Immature natural killer cell (primary cell): Measurements from ENCODE around the gene ZBTB2. TPM values are rescaled to one million over a fixed set of nuclear protein-coding genes. Genes with fewer than 3 reads are reported as not detected.
"Not testable (repeated sequence)": the region's sequence is repeated elsewhere in the genome, so short reads cannot be mapped to it uniquely, and the experiment has no call there.

Source experiments
- DNase-seq, 3 donors: peaks; one replicate each; pipeline ENCODE4 v3.0.0; 2022; ENCODE audit warnings: mixed read lengths in 1 of 3
- H3K27ac Mint-ChIP-seq, 6 donors: one replicate each; pipeline ENCODE4 v1.8.0; 2020; ENCODE audit warnings: mixed read lengths in 6 of 6, mild to moderate bottlenecking in 5 of 6, inconsistent platforms in 4 of 6, moderate library complexity in 3 of 6
- H3K27me3 Mint-ChIP-seq, 3 donors: one replicate each; pipeline ENCODE4 v1.8.0; 2020 to 2021; ENCODE audit warnings: low read depth in 3 of 3, mild to moderate bottlenecking in 3 of 3, mixed read lengths in 3 of 3, moderate library complexity in 3 of 3, inconsistent platforms in 1 of 3
- H3K36me3 Mint-ChIP-seq, 3 donors: one replicate each; pipeline ENCODE4 v1.8.0; 2020; ENCODE audit warnings: mixed read lengths in 3 of 3, inconsistent platforms in 2 of 3, mild to moderate bottlenecking in 2 of 3
- H3K4me1 Mint-ChIP-seq, 2 donors: one replicate each; pipeline ENCODE4 v1.8.0; 2020; ENCODE audit warnings: inconsistent platforms in 2 of 2, mild to moderate bottlenecking in 2 of 2, mixed read lengths in 2 of 2, moderate library complexity in 1 of 2
- H3K4me3 Mint-ChIP-seq, 5 donors: one replicate each; pipeline ENCODE4 v1.8.0; 2020; ENCODE audit warnings: mild to moderate bottlenecking in 5 of 5, mixed read lengths in 5 of 5, inconsistent platforms in 3 of 5, moderate library complexity in 3 of 5
- H3K9me3 Mint-ChIP-seq, 6 donors: one replicate each; pipeline ENCODE4 v1.8.0; 2020; ENCODE audit warnings: mild to moderate bottlenecking in 6 of 6, mixed read lengths in 6 of 6, inconsistent platforms in 4 of 6, moderate library complexity in 3 of 6
- polyA plus RNA-seq, 3 donors: library from polyadenylated mRNA; unstranded; fragments of 300-500 nt; fragmentation: Illumina TruSeq; gene quantifications; one replicate each; pipeline ENCODE4 v1.2.3, GENCODE V29; 2021

ZBTB2 gene
- polyA plus RNA-seq, 3 donors from 2014 or later: 11.5 to 27.5 (median 24.1) TPM

- Mint-ChIP-seq H3K27me3 (peaks cover 14 to 27% (median 22%) of the 10 kb centered on the region in 3 donors), H3K36me3 (peaks cover 0 to 3% (median 0%) of the 10 kb centered on the region in 3 donors), H3K4me1 (peaks cover 64 to 78% of the 10 kb centered on the region in 2 donors), H3K4me3 (peak overlapping the region; percentile 95 to 97 (median 96)), H3K9me3 (no peaks in the 10 kb centered on the region), H3K27ac (peak overlapping the region in 2 of 6 donors; percentile 97 to 99)
- DNase-seq: peak; percentile 79 to 86 (median 85)
Observed at GRCh38 chr6:151390851-151391470, 398 bp downstream of the ZBTB2 start.

DNA sequence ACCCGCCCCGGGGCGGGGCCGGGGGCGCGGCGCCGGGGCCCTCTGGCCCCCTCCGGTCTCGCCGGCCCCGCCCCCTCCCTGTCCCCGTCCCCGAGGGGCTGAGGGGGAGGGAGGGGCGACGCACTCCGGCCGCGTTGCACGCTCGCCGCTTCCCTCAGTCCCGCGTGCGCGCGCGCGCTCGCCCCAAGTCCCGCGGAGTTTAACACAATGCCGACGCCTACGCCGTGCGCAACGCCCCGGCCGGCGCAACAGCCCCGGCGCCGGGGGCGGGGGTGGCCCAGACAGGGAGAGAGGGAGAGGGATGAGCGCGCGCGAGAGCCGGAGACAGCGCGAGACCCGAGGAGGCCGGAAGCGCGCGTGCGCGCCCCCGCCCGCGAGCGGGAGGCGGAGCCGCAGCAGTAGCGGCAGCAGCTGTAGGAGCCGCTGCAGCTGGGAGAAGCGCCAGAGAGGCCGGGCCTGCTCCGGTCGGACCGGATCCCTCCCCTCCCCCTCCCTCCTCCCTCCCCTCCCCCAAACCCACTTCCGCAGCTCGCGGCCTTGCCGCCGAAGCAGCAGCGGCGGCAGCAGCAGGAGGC is 996 bp downstream of the ZBTB2 start:
- H3K4me1 Mint-ChIP-seq: peaks cover 67 to 78% of the 10 kb centered on the region in 2 donors

DNA sequence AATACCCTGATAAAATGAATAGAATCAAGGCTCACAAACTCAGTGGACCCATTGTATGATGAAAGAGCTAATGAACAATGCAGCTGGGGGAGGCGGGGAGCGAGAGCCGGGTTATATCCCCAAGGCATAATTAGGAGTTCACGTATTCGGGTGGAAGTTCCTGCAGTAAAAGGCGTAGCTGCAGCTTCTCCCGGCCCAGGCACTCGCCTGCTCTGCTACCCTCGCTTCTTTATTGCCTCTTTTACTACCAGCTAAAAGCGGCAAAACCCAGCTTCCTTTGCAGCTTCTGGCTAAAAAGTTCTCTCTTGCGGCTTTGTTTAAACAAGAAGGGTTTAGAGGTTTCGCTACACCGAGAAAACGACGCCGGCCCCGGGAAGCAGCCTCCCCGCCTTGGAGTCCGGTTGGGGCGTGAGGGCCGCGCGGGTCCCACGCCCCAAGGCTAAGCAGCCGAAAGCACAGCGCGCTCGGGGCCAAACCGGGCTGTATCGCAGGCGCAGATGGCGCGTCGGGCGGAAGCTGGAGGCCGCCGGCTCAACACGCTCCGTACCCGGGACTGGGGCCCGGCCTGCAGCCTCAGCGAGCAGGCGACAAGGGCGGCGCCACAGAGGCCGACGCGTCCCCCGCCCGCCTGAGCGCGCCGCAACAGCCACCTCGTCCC is 1.6 kb downstream of the ZBTB2 start:
- Mint-ChIP-seq H3K4me1 (peaks cover 67 to 78% of the 10 kb centered on the region in 2 donors), H3K27me3 (peaks cover 14 to 25% (median 22%) of the 10 kb centered on the region in 3 donors), H3K27ac (peak overlapping the region; percentile 93 to 98 (median 97)), H3K36me3 (no peaks in the 10 kb centered on the region), H3K4me3 (peak overlapping the region; percentile 90 to 97 (median 93)), H3K9me3 (no peaks in the 10 kb centered on the region)
- no peak for DNase-seq

More for the DNA sequence above, 996 bp downstream of the ZBTB2 start:
- DNase-seq: peak; percentile 98 to 99 (median 99)
- peak overlapping the region; percentile 29 to 97 (median 83) for H3K27ac Mint-ChIP-seq
- peak overlapping the region; percentile 70 to 96 (median 73) for H3K4me3 Mint-ChIP-seq
- H3K9me3 Mint-ChIP-seq: no peaks in the 10 kb centered on the region
- peaks cover 14 to 25% (median 22%) of the 10 kb centered on the region in 3 donors for H3K27me3 Mint-ChIP-seq
- H3K36me3 Mint-ChIP-seq: peaks cover 0 to under 1% (median 0%) of the 10 kb centered on the region in 3 donors

- H3K4me1 Mint-ChIP-seq: peaks cover 69 to 78% of the 10 kb centered on the region in 2 donors
- no peak for DNase-seq
Observed at GRCh38 chr6:151388997-151389617, 2.3 kb downstream of the ZBTB2 start.

DNA sequence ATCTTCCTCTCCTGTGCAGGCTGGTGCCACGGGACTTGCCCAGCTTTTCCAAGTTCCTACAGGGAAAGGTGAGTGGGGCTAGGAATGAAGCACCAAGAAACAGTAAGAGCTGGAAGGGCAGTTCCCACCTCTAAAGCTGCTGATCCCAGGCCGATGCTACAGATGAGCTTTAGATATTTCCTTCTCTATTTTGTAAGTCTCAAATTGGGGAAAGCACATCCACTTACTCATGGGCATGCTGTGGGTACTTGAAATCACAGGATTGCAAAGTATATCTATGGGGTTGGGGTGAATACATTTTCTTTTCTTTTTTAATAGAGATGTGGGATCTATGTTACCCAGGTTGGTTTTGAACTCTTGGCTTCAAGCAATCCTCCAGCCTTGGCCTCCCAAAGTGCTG is 3.1 kb downstream of the ZBTB2 start:
- no peak for DNase-seq
- H3K36me3 Mint-ChIP-seq: peaks cover 0 to 6% (median 4%) of the 10 kb centered on the region in 3 donors
- H3K4me1 Mint-ChIP-seq: peaks cover 67 to 76% of the 10 kb centered on the region in 2 donors
- peak overlapping the region; percentile 83 to 98 (median 97) for H3K27ac Mint-ChIP-seq
- no peaks in the 10 kb centered on the region for H3K9me3 Mint-ChIP-seq
- H3K4me3 Mint-ChIP-seq: peak overlapping the region in 4 of 5 donors; percentile 12 to 57 (median 30)
- peaks cover 14 to 27% (median 22%) of the 10 kb centered on the region in 3 donors for H3K27me3 Mint-ChIP-seq

More at GRCh38 chr6:151388997-151389617, 2.3 kb downstream of the ZBTB2 start:
- Mint-ChIP-seq H3K4me3 (peak overlapping the region; percentile 90 to 97 (median 93)), H3K9me3 (no peaks in the 10 kb centered on the region), H3K36me3 (peaks cover 0 to 2% (median under 1%) of the 10 kb centered on the region in 3 donors), H3K27ac (peak overlapping the region; percentile 93 to 98 (median 97)), H3K27me3 (peaks cover 14 to 27% (median 22%) of the 10 kb centered on the region in 3 donors)

DNA sequence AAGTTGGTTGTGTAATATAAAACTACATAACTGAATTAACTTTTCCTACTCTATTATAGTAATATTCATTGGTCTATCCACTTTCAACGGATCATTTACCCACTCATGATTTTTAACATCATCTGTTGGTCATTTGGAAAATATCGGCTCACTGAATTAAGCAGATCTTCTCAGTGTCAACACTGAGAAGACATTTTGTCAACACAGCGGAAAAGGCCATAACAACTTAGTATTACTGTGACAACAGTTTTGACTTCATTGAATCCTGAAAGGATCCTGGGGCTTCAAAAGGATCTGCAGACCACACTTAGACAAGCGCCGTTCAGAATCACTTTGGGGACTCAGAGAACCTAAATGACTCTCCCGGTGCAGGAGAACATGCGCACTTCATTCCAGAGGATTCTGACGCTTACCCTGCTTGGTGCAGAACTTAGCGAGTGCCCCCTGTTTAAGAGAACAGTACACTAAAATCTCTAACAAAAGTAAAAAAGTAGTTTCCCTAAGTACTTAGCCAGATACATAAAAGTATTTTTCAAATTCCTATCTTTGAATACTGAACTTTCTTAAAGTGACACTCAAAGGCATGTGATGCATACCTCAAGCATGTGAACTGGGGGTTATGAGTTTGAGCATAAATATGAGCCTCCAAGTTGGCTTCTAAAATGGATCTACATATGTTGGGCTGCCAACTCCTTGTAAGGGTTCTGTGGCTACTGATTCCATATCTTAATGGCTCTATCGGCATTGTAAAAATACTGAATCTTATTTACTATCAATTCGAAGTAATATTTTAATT is 4.0 kb downstream of the ZBTB2 start:
- H3K4me3 Mint-ChIP-seq: peak overlapping the region in 1 of 5 donors; percentile 7
- peaks cover 12 to 26% (median 22%) of the 10 kb centered on the region in 3 donors for H3K27me3 Mint-ChIP-seq
- peaks cover 0 to 6% (median 4%) of the 10 kb centered on the region in 3 donors for H3K36me3 Mint-ChIP-seq
- H3K27ac Mint-ChIP-seq: peak overlapping the region; percentile 74 to 97 (median 84)
- H3K9me3 Mint-ChIP-seq: no peaks in the 10 kb centered on the region
- no peak for DNase-seq
- peaks cover 58 to 67% of the 10 kb centered on the region in 2 donors for H3K4me1 Mint-ChIP-seq

GRCh38 chr6:151385177-151385576 is 6.2 kb downstream of the ZBTB2 start:
- H3K27me3 Mint-ChIP-seq: peaks cover 0 to 14% (median 10%) of the 10 kb centered on the region in 3 donors
- peak overlapping the region; percentile 15 to 76 (median 65) for H3K4me3 Mint-ChIP-seq
- H3K27ac Mint-ChIP-seq: peak overlapping the region; percentile 70 to 90 (median 86)
- H3K36me3 Mint-ChIP-seq: peaks cover 0 to 6% (median 4%) of the 10 kb centered on the region in 3 donors
- H3K4me1 Mint-ChIP-seq: peaks cover 66 to 77% of the 10 kb centered on the region in 2 donors
- peak in 2 of 3 donors; percentile 18 to 36 for DNase-seq
- H3K9me3 Mint-ChIP-seq: no peaks in the 10 kb centered on the region

- Mint-ChIP-seq H3K4me3 (peak overlapping the region in 2 of 5 donors; percentile 40 to 72), H3K27me3 (peaks cover 0 to 7% (median 5%) of the 10 kb centered on the region in 3 donors), H3K27ac (peak overlapping the region; percentile 70 to 90 (median 86)), H3K4me1 (peaks cover 69 to 81% of the 10 kb centered on the region in 2 donors), H3K36me3 (peaks cover 0 to 6% (median 4%) of the 10 kb centered on the region in 3 donors), H3K9me3 (no peaks in the 10 kb centered on the region)
- DNase-seq: no peak
Observed at GRCh38 chr6:151384151-151384550, 7.2 kb downstream of the ZBTB2 start.

GRCh38 chr6:151382631-151383030 is 8.7 kb downstream of the ZBTB2 start:
- Mint-ChIP-seq H3K27ac (peak overlapping the region in 1 of 6 donors; percentile 45), H3K4me1 (peaks cover 69 to 80% of the 10 kb centered on the region in 2 donors)
- DNase-seq, H3K36me3 Mint-ChIP-seq, H3K9me3 Mint-ChIP-seq, H3K27me3 Mint-ChIP-seq, H3K4me3 Mint-ChIP-seq: not testable (repeated sequence)

GRCh38 chr6:151381722-151382121 is 9.6 kb downstream of the ZBTB2 start:
- Mint-ChIP-seq H3K9me3 (no peaks in the 10 kb centered on the region), H3K27me3 (peaks cover 0 to 5% (median 5%) of the 10 kb centered on the region in 3 donors), H3K4me3 (peak overlapping the region; percentile 0 to 56 (median 44)), H3K36me3 (peaks cover 0 to 6% (median 4%) of the 10 kb centered on the region in 3 donors), H3K27ac (peak overlapping the region; percentile 50 to 100 (median 95)), H3K4me1 (peaks cover 70 to 78% of the 10 kb centered on the region in 2 donors)
- DNase-seq: no peak

- no peaks in the 10 kb centered on the region for H3K9me3 Mint-ChIP-seq
- H3K36me3 Mint-ChIP-seq: peaks cover 0 to 6% (median 4%) of the 10 kb centered on the region in 3 donors
- H3K4me1 Mint-ChIP-seq: peaks cover 73 to 81% of the 10 kb centered on the region in 2 donors
- H3K27ac Mint-ChIP-seq: peak overlapping the region; percentile 93 to 100 (median 98)
- H3K27me3 Mint-ChIP-seq: peaks cover 2 to 5% (median 5%) of the 10 kb centered on the region in 3 donors
- no peak for DNase-seq
- H3K4me3 Mint-ChIP-seq: peak overlapping the region; percentile 81 to 93 (median 88)
Observed at GRCh38 chr6:151380848-151381205, 10.5 kb downstream of the ZBTB2 start.

- Mint-ChIP-seq H3K4me1 (peaks cover 73 to 81% of the 10 kb centered on the region in 2 donors), H3K9me3 (no peaks in the 10 kb centered on the region), H3K27me3 (peaks cover 2 to 5% (median 5%) of the 10 kb centered on the region in 3 donors), H3K36me3 (peaks cover 0 to 6% (median 4%) of the 10 kb centered on the region in 3 donors), H3K4me3 (peak overlapping the region; percentile 81 to 93 (median 88)), H3K27ac (peak overlapping the region; percentile 93 to 100 (median 98))
- peak; percentile 59 to 63 (median 60) for DNase-seq
Observed at GRCh38 chr6:151379933-151380847, 11.2 kb downstream of the ZBTB2 start.
